GM06990 (cell line): ENCODE results near the gene GNA12.

Source experiments
- DNase-seq: peaks from one replicate; pipeline ENCODE4 v3.0.0-alpha.2; 2011; ENCODE audit not compliant: insufficient read length; ENCODE audit errors: extremely low read depth
- H3K27me3 ChIP-seq: replicated peaks from 2 replicates; pipeline ENCODE4 v1.6.0; 2011; ENCODE audit warnings: low read length; ENCODE audit not compliant: control insufficient read depth, insufficient read depth
- H3K36me3 ChIP-seq: 2 replicates; pipeline ENCODE4 v1.5.1; 2011; ENCODE audit warnings: low read length; ENCODE audit not compliant: control insufficient read depth, insufficient read depth
- H3K4me3 ChIP-seq: replicated peaks from 2 replicates; pipeline ENCODE4 v1.5.1; 2011; ENCODE audit warnings: low read depth, mild to moderate bottlenecking, control low read depth, low read length
- CTCF ChIP-seq: IDR thresholded peaks from 2 replicates; pipeline ENCODE4 v1.5.1; 2011; ENCODE audit warnings: low read length, control low read depth, mild to moderate bottlenecking, inconsistent platforms; ENCODE audit not compliant: insufficient read depth, poor library complexity, severe bottlenecking

GNA12 gene

GRCh38 chr7:2791390-2791789 is 52.7 kb downstream of the GNA12 start:
- TF ChIP-seq CTCF = no peak
- no peaks in the 10 kb centered on the region for H3K27me3 ChIP-seq
- no peak for DNase-seq
- H3K36me3 ChIP-seq = peaks cover 6% of the 10 kb centered on the region
- no peak overlapping the region for H3K4me3 ChIP-seq

GRCh38 chr7:2787251-2787951 is 56.7 kb downstream of the GNA12 start:
- peaks cover 6% of the 10 kb centered on the region for H3K36me3 ChIP-seq
- H3K27me3 ChIP-seq = no peaks in the 10 kb centered on the region
- no peak for TF ChIP-seq CTCF
- DNase-seq = no peak
- H3K4me3 ChIP-seq = no peak overlapping the region

- TF ChIP-seq CTCF = no peak
- Histone ChIP-seq H3K27me3 (no peaks in the 10 kb centered on the region), H3K4me3 (no peak overlapping the region), H3K36me3 (peaks cover 1% of the 10 kb centered on the region)
- DNase-seq = no peak
Measured at GRCh38 chr7:2786607-2787116, 57.4 kb downstream of the GNA12 start.

- H3K4me3 ChIP-seq = no peak overlapping the region
- no peak for TF ChIP-seq CTCF
- DNase-seq = no peak
- peaks cover 1% of the 10 kb centered on the region for H3K36me3 ChIP-seq
- H3K27me3 ChIP-seq = no peaks in the 10 kb centered on the region
Measured at GRCh38 chr7:2785071-2785500, 59.0 kb downstream of the GNA12 start.

GRCh38 chr7:2782565-2782964 is 61.5 kb downstream of the GNA12 start:
- no peak for DNase-seq
- Histone ChIP-seq H3K36me3 (no peaks in the 10 kb centered on the region; the same call in none of the 2 replicates), H3K4me3 (no peak overlapping the region), H3K27me3 (no peaks in the 10 kb centered on the region)
- no peak for TF ChIP-seq CTCF
